Measurements from ENCODE around the gene PNMA8C. TPM values are rescaled to one million over a fixed set of nuclear protein-coding genes. Genes with fewer than 3 reads are reported as not detected.

PNMA8C gene
- total and polyA plus RNA-seq, 2 donors (not counting 3 experiments of a cell fraction or from before 2014, with no cell fraction given), result not detected

DNA sequence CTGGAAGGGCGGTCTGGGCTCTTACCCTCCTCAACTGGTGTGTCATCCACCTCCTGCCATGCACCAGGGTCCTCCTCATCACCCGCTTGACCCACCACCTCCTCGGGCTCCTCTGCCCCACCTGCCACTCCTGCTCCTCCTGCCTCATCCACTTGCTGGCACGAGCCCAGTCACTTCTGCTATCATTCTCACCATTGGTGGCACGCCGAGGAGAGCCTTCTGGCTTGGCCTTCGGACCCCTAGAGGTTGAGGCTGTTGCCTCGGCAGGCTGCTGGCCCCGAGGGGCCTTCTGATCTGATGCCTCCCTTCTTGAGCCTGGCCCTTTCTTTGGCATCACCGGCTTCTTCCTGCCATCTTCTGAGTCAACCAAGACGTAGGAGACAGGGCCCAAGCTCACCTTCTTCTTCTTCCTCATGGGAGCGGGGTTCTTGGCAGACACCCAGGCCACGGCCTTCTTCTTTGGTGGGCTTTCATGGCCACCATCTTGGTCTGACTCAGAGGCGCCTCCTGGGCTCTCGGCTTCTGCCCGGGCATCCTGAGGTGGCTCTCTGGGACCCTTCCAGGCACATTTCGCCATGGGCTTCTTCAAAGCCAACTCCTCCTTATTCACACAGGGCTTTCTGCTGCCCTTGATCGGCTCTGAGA, 40.9 kb upstream of the PNMA8C start:
- Histone ChIP-seq H3K4me3 (replicated peaks in 1 of 3; ENCODE audit: insufficient read depth in 1 of 3, low read depth in 1 of 3, low read length in 3 of 3) (no peak overlapping the region), H3K4me2 (ENCODE audit: insufficient read depth, low read length) (no peak overlapping the region), H3K4me1 (ENCODE audit: control insufficient read depth, extremely low read depth, insufficient read depth, low read length) (no peaks in the 10 kb centered on the region), H3K79me2 (ENCODE audit: control insufficient read depth, insufficient read depth, low read length) (no peaks in the 10 kb centered on the region), H3K9me3 (replicated peaks; ENCODE audit: control insufficient read depth, insufficient read depth, low read length) (no peaks in the 10 kb centered on the region), H2AFZ (ENCODE audit: low read depth, low read length) (no peak overlapping the region), H3K9me1 (replicated peaks; ENCODE audit: control insufficient read depth, extremely low read depth, insufficient read depth, low read length) (no peaks in the 10 kb centered on the region), H3K27me3 (ENCODE audit: control insufficient read depth in 2 of 2, insufficient read depth in 2 of 2, low read length in 2 of 2) (peaks cover 5 to 8% of the 10 kb centered on the region in 2 experiments), H3K9ac (replicated peaks; ENCODE audit: extremely low read depth, insufficient read depth, low read length) (no peak overlapping the region), H3K27ac (ENCODE audit: insufficient read depth, low read depth, low read length) (no peak overlapping the region), H3K36me3 (ENCODE audit: control insufficient read depth in 2 of 2, extremely low read depth in 1 of 2, insufficient read depth in 2 of 2, low read length in 2 of 2) (no peaks in the 10 kb centered on the region), H4K20me1 (replicated peaks; ENCODE audit: control insufficient read depth, extremely low read depth, insufficient read depth, low read length) (no peaks in the 10 kb centered on the region)
- TF ChIP-seq MYC (IDR thresholded peaks at IDR 0.05; ENCODE audit: low read depth, low read length), result no peak
- TF ChIP-seq EZH2 (IDR thresholded peaks at IDR 0.05; ENCODE audit: borderline replicate concordance, low read depth, low read length, severe bottlenecking), result no peak
- TF ChIP-seq GATA2 (IDR thresholded peaks at IDR 0.05; ENCODE audit: insufficient read depth, insufficient read length, low read depth, low read length), result no peak
- TF ChIP-seq, protein P1, sequence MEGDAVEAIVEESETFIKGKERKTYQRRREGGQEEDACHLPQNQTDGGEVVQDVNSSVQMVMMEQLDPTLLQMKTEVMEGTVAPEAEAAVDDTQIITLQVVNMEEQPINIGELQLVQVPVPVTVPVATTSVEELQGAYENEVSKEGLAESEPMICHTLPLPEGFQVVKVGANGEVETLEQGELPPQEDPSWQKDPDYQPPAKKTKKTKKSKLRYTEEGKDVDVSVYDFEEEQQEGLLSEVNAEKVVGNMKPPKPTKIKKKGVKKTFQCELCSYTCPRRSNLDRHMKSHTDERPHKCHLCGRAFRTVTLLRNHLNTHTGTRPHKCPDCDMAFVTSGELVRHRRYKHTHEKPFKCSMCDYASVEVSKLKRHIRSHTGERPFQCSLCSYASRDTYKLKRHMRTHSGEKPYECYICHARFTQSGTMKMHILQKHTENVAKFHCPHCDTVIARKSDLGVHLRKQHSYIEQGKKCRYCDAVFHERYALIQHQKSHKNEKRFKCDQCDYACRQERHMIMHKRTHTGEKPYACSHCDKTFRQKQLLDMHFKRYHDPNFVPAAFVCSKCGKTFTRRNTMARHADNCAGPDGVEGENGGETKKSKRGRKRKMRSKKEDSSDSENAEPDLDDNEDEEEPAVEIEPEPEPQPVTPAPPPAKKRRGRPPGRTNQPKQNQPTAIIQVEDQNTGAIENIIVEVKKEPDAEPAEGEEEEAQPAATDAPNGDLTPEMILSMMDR (IDR thresholded peaks at IDR 0.05; ENCODE audit: extremely low read depth in 1 of 2, insufficient read depth in 1 of 2, low read depth in 1 of 2, low read length in 2 of 2), result no peak
- TF ChIP-seq POLR2A (IDR thresholded peaks at IDR 0.05; ENCODE audit: low read depth, low read length), result no peak
- TF ChIP-seq FOS (IDR thresholded peaks at IDR 0.05; ENCODE audit: borderline replicate concordance, insufficient read depth, low read length), result no peak
- no peak for TF ChIP-seq POLR2AphosphoS5 (IDR thresholded peaks at IDR 0.05; ENCODE audit: insufficient read depth, low read depth, low read length)
- TF ChIP-seq, protein P2, sequence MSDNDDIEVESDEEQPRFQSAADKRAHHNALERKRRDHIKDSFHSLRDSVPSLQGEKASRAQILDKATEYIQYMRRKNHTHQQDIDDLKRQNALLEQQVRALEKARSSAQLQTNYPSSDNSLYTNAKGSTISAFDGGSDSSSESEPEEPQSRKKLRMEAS (IDR thresholded peaks at IDR 0.05; ENCODE audit: insufficient read depth, insufficient read length), result no peak
- no peak for TF ChIP-seq JUN (IDR thresholded peaks at IDR 0.05; ENCODE audit: borderline replicate concordance, insufficient read depth, insufficient read length, low read depth)
- intact Hi-C loops (cut with micrococcal nuclease) (no loop called here), dilution Hi-C loops (cut with MboI; ENCODE audit: extremely low pct_ligation_motif_present, low sequenced_read_pairs) (no loop called here)
- FAIRE-seq (no peak), DNase-seq (ENCODE audit: low read depth, low spot score) (no peak)
- ChIA-PET CTCF (interaction anchor here (0.7 kb wide), 1 partner anchor 68 kb away, joined by 3 read pairs; no protein-coding TSS in a partner anchor), POLR2A (no interaction called here)
- BruUV-seq (replicated peaks), result no TSS peak
